ENCODE data around the gene DLGAP1. TPM values are rescaled to one million over a fixed set of nuclear protein-coding genes. Genes with fewer than 3 reads are reported as not detected.

The DLGAP1 gene
- polyA plus RNA-seq, 1 of the 3 experiments (the other 2 are of a cell fraction): not detected

- TF ChIP-seq CTCF (IDR thresholded peaks at IDR 0.05): no peak
These were observed 187.5 kb downstream of the DLGAP1 start (continued) for GRCh38 chr18:4267641-4268040.

GRCh38 chr18:4264347-4264791 lies 190.7 kb downstream of the DLGAP1 start:
- Histone ChIP-seq H3K9ac (no peak overlapping the region), H3K9me2 (no peaks in the 10 kb centered on the region), H3K27me3 (ENCODE audit: insufficient read depth) (no peaks in the 10 kb centered on the region), H3K27ac (ENCODE audit: low read depth in 2 of 2, low read length in 1 of 2) (no peak overlapping the region), H3K36me3 (replicated peaks in 1 of 2; ENCODE audit: control insufficient read depth in 1 of 2, insufficient read depth in 2 of 2, low read length in 1 of 2) (no peaks in the 10 kb centered on the region), H3F3A (replicated peaks; ENCODE audit: insufficient read depth) (no peaks in the 10 kb centered on the region), H3K4me3 (ENCODE audit: low read depth in 2 of 2, low read length in 1 of 2) (no peak overlapping the region), H2AFZ (ENCODE audit: low read depth) (no peak overlapping the region), H3K4me2 (no peak overlapping the region), H3K79me2 (ENCODE audit: insufficient read depth) (no peaks in the 10 kb centered on the region), H3K9me3 (no peaks in the 10 kb centered on the region), H3K4me1 (ENCODE audit: control insufficient read depth in 1 of 2, insufficient read depth in 2 of 2, low read depth in 1 of 2, low read length in 1 of 2) (peaks cover 0 to 5% of the 10 kb centered on the region in 2 experiments; a peak in 1 of 4 replicates), H4K20me1 (ENCODE audit: insufficient read depth) (no peaks in the 10 kb centered on the region)
- ChIA-PET CTCF (no interaction called here), POLR2A (no interaction called here)
- 2% methylated on average over 4 of the region's 4 CpGs for WGBS (ENCODE audit: low lambda C conversion rate)
- no peak for DNase-seq
- no peak for TF ChIP-seq EZH2phosphoT487 (IDR thresholded peaks at IDR 0.05; ENCODE audit: borderline replicate concordance, low read depth)
- no peak for TF ChIP-seq REST (IDR thresholded peaks at IDR 0.05; ENCODE audit: low read depth, low read length)
- no peak for TF ChIP-seq MAX (IDR thresholded peaks at IDR 0.05; ENCODE audit: low read depth)
- no peak for TF ChIP-seq USF1 (IDR thresholded peaks at IDR 0.05; ENCODE audit: borderline replicate concordance, low read depth)
- TF ChIP-seq FOSL2 (IDR thresholded peaks at IDR 0.05; ENCODE audit: borderline replicate concordance, low read depth): no peak
- TF ChIP-seq FOXM1 (IDR thresholded peaks at IDR 0.05; ENCODE audit: low read depth): no peak

GRCh38 chr18:4260107-4260506 lies 195.0 kb downstream of the DLGAP1 start:
- Histone ChIP-seq H3K4me3 (ENCODE audit: low read depth in 2 of 2, low read length in 1 of 2) (no peak overlapping the region), H3K27ac (ENCODE audit: low read depth in 2 of 2, low read length in 1 of 2) (no peak overlapping the region), H3K9me3 (no peaks in the 10 kb centered on the region), H3K9me2 (no peaks in the 10 kb centered on the region), H3F3A (replicated peaks; ENCODE audit: insufficient read depth) (no peaks in the 10 kb centered on the region), H3K9ac (no peak overlapping the region), H3K4me1 (ENCODE audit: control insufficient read depth in 1 of 2, insufficient read depth in 2 of 2, low read depth in 1 of 2, low read length in 1 of 2) (peaks cover 0 to 5% of the 10 kb centered on the region in 2 experiments; a peak in 1 of 4 replicates), H3K4me2 (no peak overlapping the region), H3K36me3 (replicated peaks in 1 of 2; ENCODE audit: control insufficient read depth in 1 of 2, insufficient read depth in 2 of 2, low read length in 1 of 2) (no peaks in the 10 kb centered on the region), H3K27me3 (ENCODE audit: insufficient read depth) (no peaks in the 10 kb centered on the region), H4K20me1 (ENCODE audit: insufficient read depth) (no peaks in the 10 kb centered on the region), H3K79me2 (ENCODE audit: insufficient read depth) (no peaks in the 10 kb centered on the region), H2AFZ (ENCODE audit: low read depth) (no peak overlapping the region)
- ChIA-PET POLR2A (no interaction called here), CTCF (no interaction called here)
- DNase-seq: no peak
- 13% methylated on average over 3 of the region's 3 CpGs for WGBS (ENCODE audit: low lambda C conversion rate)
- no peak for TF ChIP-seq JUND (IDR thresholded peaks at IDR 0.05)
- TF ChIP-seq RFX5 (IDR thresholded peaks at IDR 0.05; ENCODE audit: low read length): no peak
- TF ChIP-seq USF1 (IDR thresholded peaks at IDR 0.05; ENCODE audit: borderline replicate concordance, low read depth): no peak
- no peak for TF ChIP-seq EZH2phosphoT487 (IDR thresholded peaks at IDR 0.05; ENCODE audit: borderline replicate concordance, low read depth)
- no peak for TF ChIP-seq FOXM1 (IDR thresholded peaks at IDR 0.05; ENCODE audit: low read depth)
- TF ChIP-seq SMC3 (IDR thresholded peaks at IDR 0.05; ENCODE audit: low read depth, low read length): no peak
- TF ChIP-seq TEAD4 (IDR thresholded peaks at IDR 0.05; ENCODE audit: borderline replicate concordance, insufficient read depth): no peak
- no peak for TF ChIP-seq FOSL2 (IDR thresholded peaks at IDR 0.05; ENCODE audit: borderline replicate concordance, low read depth)
- TF ChIP-seq YY1 (IDR thresholded peaks at IDR 0.05; ENCODE audit: low read depth): no peak
- no peak for TF ChIP-seq MAX (IDR thresholded peaks at IDR 0.05; ENCODE audit: low read depth)
- no peak for TF ChIP-seq ELF1 (IDR thresholded peaks at IDR 0.05)
